ENCODE data around the gene CDK5R1. TPM values are rescaled to one million over a fixed set of nuclear protein-coding genes. Genes with fewer than 3 reads are reported as not detected.
A peak's percentile ranks its signal among the peaks of the same experiment; 100 is the strongest.

Gene CDK5R1
- total RNA-seq, 4 donors from 2014 or later, result 0.78 to 1.5 (median 1.0) TPM

GRCh38 chr17:32533296-32533695 is 46.5 kb downstream of the CDK5R1 start:
- no peaks in the 10 kb centered on the region for H3K9me3 ChIP-seq
- TF ChIP-seq CTCF (IDR thresholded peaks at IDR 0.05) (no peak), POLR2A (IDR thresholded peaks at IDR 0.05) (no peak), EP300 (IDR thresholded peaks at IDR 0.05) (no peak)
- H3K27me3 ChIP-seq, result no peaks in the 10 kb centered on the region
- H3K36me3 ChIP-seq, result peaks cover 0 to 5% (median 0%) of the 10 kb centered on the region in 3 donors
- no peak overlapping the region for H3K27ac ChIP-seq
- no peak for DNase-seq (ENCODE audit: low spot score in 2 of 2)
- no peak overlapping the region for H3K4me3 ChIP-seq
- peaks cover 0 to 11% (median 4%) of the 10 kb centered on the region in 4 donors for H3K4me1 ChIP-seq
- WGBS, 2 donors, result 65 to 70% methylated on average over 3 of the region's 3 CpGs

- no peaks in the 10 kb centered on the region for H3K36me3 ChIP-seq
- H3K27me3 ChIP-seq, result no peaks in the 10 kb centered on the region
- no peaks in the 10 kb centered on the region for H3K9me3 ChIP-seq
- WGBS, 2 donors, result 25 to 27% methylated on average over 8 of the region's 8 CpGs
- peak overlapping the region in 1 of 4 donors; percentile 23 for H3K27ac ChIP-seq
- DNase-seq (ENCODE audit: low spot score in 2 of 2), result no peak
- H3K4me3 ChIP-seq, result no peak overlapping the region
- H3K4me1 ChIP-seq, result peaks cover 0 to 11% (median 4%) of the 10 kb centered on the region in 4 donors
- TF ChIP-seq EP300 (IDR thresholded peaks at IDR 0.05) (no peak), CTCF (IDR thresholded peaks at IDR 0.05) (no peak), POLR2A (IDR thresholded peaks at IDR 0.05) (no peak)
These were observed 50.2 kb downstream of the CDK5R1 start for GRCh38 chr17:32536736-32537643.

Small RNAs within 50 kb of the gene (small RNA-seq; reads per million reads assigned to genes)
- gene RF00019, result not detected

Other genes with a start within 250 kb of the CDK5R1 start
- under 1 TPM in 1 of 4 donors, not detected in 3; 0.30 TPM for gene RHBDL3, start 221.2 kb upstream of the CDK5R1 start, total RNA-seq
- gene C17orf75, start 144.8 kb upstream of the CDK5R1 start, total RNA-seq, result 10 to 100 TPM in 3 of 4 donors, 1 to 10 TPM in 1; 5.9 to 20.2 (median 16.8) TPM
- 100 to 1,000 TPM; 121 to 195 (median 152) TPM for gene ZNF207, start 136.8 kb upstream of the CDK5R1 start, total RNA-seq
- gene PSMD11, start 42.5 kb upstream of the CDK5R1 start, total RNA-seq, result 10 to 100 TPM; 37.3 to 48.9 (median 46.8) TPM